MM.1S (cell line): ENCODE results near the gene MEGF6.

Experiments used
- DNase-seq: peaks from one replicate; pipeline ENCODE4 v3.0.0-alpha.2; 2015
- H2AFZ ChIP-seq: fragments of 300-600 bp; sonication (generic); 2 replicates; pipeline ENCODE4 v1.6.0; 2016; ENCODE audit warnings: antibody characterized with exemption, low read length
- H3F3A ChIP-seq: fragments of 300-600 bp; sonication (generic); 2 replicates; pipeline ENCODE4 v1.6.1; 2016; ENCODE audit warnings: mild to moderate bottlenecking, antibody characterized with exemption, low read length, moderate library complexity, mixed read lengths; ENCODE audit not compliant: insufficient read depth
- H3K27ac ChIP-seq: fragments of 300-600 bp; sonication (generic); 2 replicates; pipeline ENCODE4 v1.5.1; 2016; ENCODE audit warnings: mild to moderate bottlenecking, low read length
- H3K27me3 ChIP-seq: fragments of 300-600 bp; sonication (generic); replicated peaks from 2 replicates; pipeline ENCODE4 v1.6.0; 2016; ENCODE audit warnings: low read length; ENCODE audit not compliant: insufficient read depth
- H3K36me3 ChIP-seq: fragments of 300-600 bp; sonication (generic); replicated peaks from 2 replicates; pipeline ENCODE4 v1.6.1; 2016; ENCODE audit warnings: mild to moderate bottlenecking, low read length, mixed read lengths; ENCODE audit not compliant: insufficient read depth
- H3K4me1 ChIP-seq: fragments of 300-600 bp; sonication (generic); 2 replicates; pipeline ENCODE4 v1.6.1; 2016; ENCODE audit warnings: low read length, mixed read lengths
- H3K4me2 ChIP-seq: fragments of 300-600 bp; sonication (generic); 2 replicates; pipeline ENCODE4 v1.6.0; 2016; ENCODE audit warnings: low read depth, low read length
- H3K4me3 ChIP-seq: fragments of 300-600 bp; sonication (generic); 2 replicates; pipeline ENCODE4 v1.5.1; 2016; ENCODE audit warnings: low read length, mixed read lengths
- H3K79me2 ChIP-seq: fragments of 300-600 bp; sonication (generic); 2 replicates; pipeline ENCODE4 v1.6.1; 2016; ENCODE audit warnings: mixed run types, low read length, mixed read lengths
- H3K9ac ChIP-seq: fragments of 300-600 bp; sonication (generic); 2 replicates; pipeline ENCODE4 v1.6.1; 2016; ENCODE audit warnings: low read length, mixed read lengths
- H3K9me2 ChIP-seq: fragments of 300-600 bp; sonication (generic); replicated peaks from 2 replicates; pipeline ENCODE4 v1.6.1; 2016; ENCODE audit warnings: mild to moderate bottlenecking, low read length, mixed read lengths; ENCODE audit not compliant: insufficient read depth
- H3K9me3 ChIP-seq: fragments of 300-600 bp; sonication (generic); replicated peaks from 2 replicates; pipeline ENCODE4 v1.6.1; 2016; ENCODE audit warnings: mild to moderate bottlenecking, low read length, mixed read lengths; ENCODE audit not compliant: insufficient read depth
- H4K20me1 ChIP-seq: fragments of 300-600 bp; sonication (generic); 2 replicates; pipeline ENCODE4 v1.6.1; 2016; ENCODE audit warnings: mild to moderate bottlenecking, low read length, moderate library complexity, mixed read lengths; ENCODE audit not compliant: insufficient read depth
- CTCF ChIP-seq: fragments of 300-600 bp; sonication (generic); IDR thresholded peaks from 2 replicates; pipeline ENCODE4 v1.5.1; 2016; ENCODE audit warnings: antibody characterized with exemption, low read length, mixed read lengths
- EZH2 ChIP-seq: fragments of 300-600 bp; sonication (generic); optimal IDR thresholded peaks from 2 replicates; pipeline ENCODE3; 2017; ENCODE audit warnings: low read depth, mild to moderate bottlenecking, antibody characterized with exemption, low read length, mixed read lengths
- EZH2phosphoT487 ChIP-seq: fragments of 300-600 bp; sonication (generic); IDR thresholded peaks from 2 replicates; pipeline ENCODE4 v1.6.1; 2018; ENCODE audit warnings: antibody characterized with exemption, low read length

The MEGF6 gene

GRCh38 chr1:3595949-3596348 is 15.4 kb downstream of the MEGF6 start:
- H3K79me2 ChIP-seq: no peaks in the 10 kb centered on the region
- H3K27ac ChIP-seq: no peak overlapping the region
- no peak for TF ChIP-seq EZH2
- TF ChIP-seq EZH2phosphoT487: no peak
- TF ChIP-seq CTCF: no peak
- H4K20me1 ChIP-seq: no peaks in the 10 kb centered on the region
- H3K9me2 ChIP-seq: no peaks in the 10 kb centered on the region
- no peak overlapping the region for H3K9ac ChIP-seq
- no peaks in the 10 kb centered on the region for H3K36me3 ChIP-seq
- no peak overlapping the region for H3K4me2 ChIP-seq
- H3K4me3 ChIP-seq: no peak overlapping the region
- 0 out of 2 replicates have a peak, but pooled peaks cover 9% of the 10 kb centered on the region for H3K4me1 ChIP-seq
- H2AFZ ChIP-seq: no peak overlapping the region
- H3K9me3 ChIP-seq: no peaks in the 10 kb centered on the region
- H3K27me3 ChIP-seq: peaks cover 93% of the 10 kb centered on the region
- no peaks in the 10 kb centered on the region for H3F3A ChIP-seq
- no peak for DNase-seq

DNA sequence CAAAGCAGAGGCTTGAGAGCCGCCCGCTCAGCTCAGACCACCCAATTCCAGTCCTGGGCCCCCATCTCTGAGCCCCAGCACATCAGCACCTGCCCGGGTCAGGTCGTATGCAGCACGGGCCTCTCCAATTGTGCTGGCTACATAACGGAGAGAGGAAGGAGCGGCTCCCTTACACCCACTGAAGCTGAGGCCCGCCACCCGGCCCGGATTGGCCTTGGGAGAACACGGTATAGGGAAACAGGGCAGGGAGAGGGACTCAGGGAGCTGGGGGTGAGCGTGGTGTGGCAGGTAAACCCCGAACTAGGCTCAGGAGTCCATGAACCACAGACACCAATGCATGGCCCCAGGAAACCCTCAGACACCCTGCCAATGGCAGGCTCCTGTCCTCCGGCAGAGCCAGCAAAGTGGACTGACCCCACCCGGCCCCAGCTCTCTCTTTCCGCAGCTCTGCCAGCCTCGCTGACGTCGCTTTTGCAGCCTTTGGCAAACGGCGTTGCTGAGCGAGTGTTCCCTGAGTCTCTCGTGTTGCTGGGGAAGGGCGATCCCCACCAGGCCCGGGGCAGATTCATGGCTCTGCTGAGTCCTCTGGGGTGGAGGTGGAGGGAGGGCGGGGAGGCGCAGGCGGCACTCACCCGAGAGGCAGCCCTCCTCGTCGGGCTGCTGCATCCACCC is 16.5 kb downstream of the MEGF6 start:
- H3K4me3 ChIP-seq: no peak overlapping the region
- H4K20me1 ChIP-seq: no peaks in the 10 kb centered on the region
- no peaks in the 10 kb centered on the region for H3K9me3 ChIP-seq
- H3K4me1 ChIP-seq: 0 out of 2 replicates have a peak, but pooled peaks cover 9% of the 10 kb centered on the region
- H2AFZ ChIP-seq: no peak overlapping the region
- no peak overlapping the region for H3K4me2 ChIP-seq
- no peak overlapping the region for H3K9ac ChIP-seq
- TF ChIP-seq EZH2phosphoT487: no peak
- TF ChIP-seq CTCF: no peak
- no peak for TF ChIP-seq EZH2
- H3K27ac ChIP-seq: no peak overlapping the region
- H3K9me2 ChIP-seq: no peaks in the 10 kb centered on the region
- H3F3A ChIP-seq: no peaks in the 10 kb centered on the region
- no peak for DNase-seq
- no peaks in the 10 kb centered on the region for H3K79me2 ChIP-seq
- H3K27me3 ChIP-seq: peaks cover 93% of the 10 kb centered on the region
- no peaks in the 10 kb centered on the region for H3K36me3 ChIP-seq

GRCh38 chr1:3593745-3594144 is 17.6 kb downstream of the MEGF6 start:
- Histone ChIP-seq H3K4me1 (0 out of 2 replicates have a peak, but pooled peaks cover 9% of the 10 kb centered on the region), H3K4me3 (no peak overlapping the region), H3F3A (no peaks in the 10 kb centered on the region), H3K9me3 (no peaks in the 10 kb centered on the region), H3K4me2 (no peak overlapping the region), H3K9me2 (no peaks in the 10 kb centered on the region), H4K20me1 (no peaks in the 10 kb centered on the region), H3K9ac (no peak overlapping the region), H2AFZ (no peak overlapping the region), H3K27ac (no peak overlapping the region), H3K36me3 (no peaks in the 10 kb centered on the region), H3K27me3 (peaks cover 93% of the 10 kb centered on the region), H3K79me2 (no peaks in the 10 kb centered on the region)
- TF ChIP-seq EZH2 (no peak), CTCF (no peak), EZH2phosphoT487 (no peak)
- DNase-seq: no peak
